ENCODE results near the gene SFRP5. TPM values are rescaled to one million over a fixed set of nuclear protein-coding genes. Genes with fewer than 3 reads are reported as not detected.

Gene SFRP5
- total and polyA plus RNA-seq, 2 of the 13 experiments (the other 11 are each of a cell fraction or from before 2014, with no cell fraction given): 0.32 to 1.7 TPM

DNA sequence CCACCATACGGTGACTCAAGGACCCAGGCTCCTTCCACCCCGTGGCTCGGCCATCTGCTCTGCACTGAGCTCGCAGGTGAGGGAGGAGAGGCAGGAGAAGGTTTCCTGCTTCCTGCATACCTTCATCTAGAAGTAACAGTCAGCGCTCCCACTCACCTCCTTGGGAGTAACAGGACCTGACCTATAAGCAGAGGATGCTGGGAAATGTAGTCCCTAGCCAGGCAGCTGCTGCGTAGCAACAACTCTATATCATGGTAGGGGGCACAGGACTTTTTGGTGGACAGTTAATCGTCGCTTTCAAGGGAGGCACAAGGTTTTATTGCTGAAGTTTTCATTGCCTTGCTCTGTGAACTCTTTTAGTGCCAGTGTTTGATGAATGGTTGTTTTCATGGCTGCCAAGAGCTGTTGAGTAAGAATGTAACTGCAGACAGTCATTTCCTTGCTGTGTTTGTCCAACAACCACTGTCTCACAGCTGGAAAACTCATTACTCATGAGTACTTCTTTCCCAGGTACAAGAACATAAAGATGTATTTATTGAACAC, 45.1 kb downstream of the SFRP5 start:
- Histone ChIP-seq H3K4me2 (ENCODE audit: low read depth, low read length) (peak overlapping the region; percentile 99), H3K9ac (ENCODE audit: insufficient read depth, low read depth, low read length) (peak overlapping the region; percentile 40; the same call in 1 of the 2 replicates), H2AFZ (ENCODE audit: low read length) (peak overlapping the region; percentile 100), H4K20me1 (ENCODE audit: insufficient read depth, low read length) (no peaks in the 10 kb centered on the region), H3K36me3 (replicated peaks in 1 of 2; ENCODE audit: control insufficient read depth in 1 of 2, insufficient read depth in 2 of 2, low read length in 2 of 2) (no peaks in the 10 kb centered on the region), H3K4me3 (replicated peaks in 1 of 3; ENCODE audit: insufficient read depth in 1 of 3, low read depth in 2 of 3, low read length in 3 of 3) (peak overlapping the region; percentile 46 to 63 (median 50); a peak in 5 of 6 replicates), H3K27me3 (ENCODE audit: control insufficient read depth in 1 of 2, insufficient read depth in 2 of 2, low read length in 2 of 2) (no peaks in the 10 kb centered on the region), H3K4me1 (ENCODE audit: insufficient read depth, low read length) (peaks cover 20% of the 10 kb centered on the region), H3K27ac (ENCODE audit: extremely low read length, insufficient read depth, low read length) (no peak overlapping the region), H3K79me2 (ENCODE audit: insufficient read depth, low read length) (no peaks in the 10 kb centered on the region), H3K9me3 (ENCODE audit: low read length) (no peaks in the 10 kb centered on the region)
- intact Hi-C loops (cut with micrococcal nuclease; ENCODE audit: unreplicated experiment) (no loop called here), in situ Hi-C loops (cut with HindIII; ENCODE audit: extremely low pct_ligation_motif_present, low pct_unique_long_range_greater_than_20kb) (no loop called here)
- CTCF ChIA-PET (ENCODE audit: low intra/inter-chr PET ratio, low total read pairs): no interaction called here
- peak; percentile 67 for FAIRE-seq
- peak; percentile 59 for DNase-seq (ENCODE audit: low spot score)
- ATAC-seq: peak; percentile 69
- WGBS (ENCODE audit: low lambda C conversion rate): 30% methylated on average over 8 of the region's 8 CpGs
- POLR2A ChIA-PET: interaction anchor here (0.7 to 1.4 kb wide), 3 partner anchors 8 to 19 kb away, joined by 3 to 12 read pairs (median 3); partner anchors contain the start of gene ZFYVE27
- no TSS peak for BruUV-seq (replicated peaks)
- TF ChIP-seq ZNF24 (IDR thresholded peaks at IDR 0.05) (no peak), HNF4A (CRISPR knock-in tag; IDR thresholded peaks at IDR 0.05) (0 out of 2 replicates have a peak, but pooled peaks have one; percentile 7), NR2C2 (CRISPR knock-in tag; IDR thresholded peaks at IDR 0.05; ENCODE audit: borderline replicate concordance) (peak; percentile 94), ZNF468 (CRISPR knock-in tag; IDR thresholded peaks at IDR 0.05) (no peak), XBP1 (CRISPR knock-in tag; IDR thresholded peaks at IDR 0.05) (no peak), LCORL (IDR thresholded peaks at IDR 0.05) (no peak), LCORL (CRISPR knock-in tag; IDR thresholded peaks at IDR 0.05) (no peak), GABPB1 (CRISPR knock-in tag; IDR thresholded peaks at IDR 0.05) (peak; percentile 48; the same call in 1 of the 2 replicates), ZNF547 (CRISPR knock-in tag; IDR thresholded peaks at IDR 0.05) (no peak), REL (CRISPR knock-in tag; conservative IDR thresholded peaks at IDR 0.05) (no peak), RAD51 (IDR thresholded peaks at IDR 0.05; ENCODE audit: borderline replicate concordance) (no peak), U2AF2 (IDR thresholded peaks at IDR 0.05; ENCODE audit: low read depth, low read length) (no peak), EHMT2 (IDR thresholded peaks at IDR 0.05; ENCODE audit: borderline replicate concordance, low read depth, low read length) (no peak), ZNF510 (CRISPR knock-in tag; IDR thresholded peaks at IDR 0.05; ENCODE audit: low read depth) (no peak), FOXK2 (IDR thresholded peaks at IDR 0.05) (no peak)
- TF ChIP-seq, protein P1, sequence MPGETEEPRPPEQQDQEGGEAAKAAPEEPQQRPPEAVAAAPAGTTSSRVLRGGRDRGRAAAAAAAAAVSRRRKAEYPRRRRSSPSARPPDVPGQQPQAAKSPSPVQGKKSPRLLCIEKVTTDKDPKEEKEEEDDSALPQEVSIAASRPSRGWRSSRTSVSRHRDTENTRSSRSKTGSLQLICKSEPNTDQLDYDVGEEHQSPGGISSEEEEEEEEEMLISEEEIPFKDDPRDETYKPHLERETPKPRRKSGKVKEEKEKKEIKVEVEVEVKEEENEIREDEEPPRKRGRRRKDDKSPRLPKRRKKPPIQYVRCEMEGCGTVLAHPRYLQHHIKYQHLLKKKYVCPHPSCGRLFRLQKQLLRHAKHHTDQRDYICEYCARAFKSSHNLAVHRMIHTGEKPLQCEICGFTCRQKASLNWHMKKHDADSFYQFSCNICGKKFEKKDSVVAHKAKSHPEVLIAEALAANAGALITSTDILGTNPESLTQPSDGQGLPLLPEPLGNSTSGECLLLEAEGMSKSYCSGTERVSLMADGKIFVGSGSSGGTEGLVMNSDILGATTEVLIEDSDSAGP (CRISPR knock-in tag; IDR thresholded peaks at IDR 0.05; ENCODE audit: borderline replicate concordance): no peak
- TF ChIP-seq, protein P2, sequence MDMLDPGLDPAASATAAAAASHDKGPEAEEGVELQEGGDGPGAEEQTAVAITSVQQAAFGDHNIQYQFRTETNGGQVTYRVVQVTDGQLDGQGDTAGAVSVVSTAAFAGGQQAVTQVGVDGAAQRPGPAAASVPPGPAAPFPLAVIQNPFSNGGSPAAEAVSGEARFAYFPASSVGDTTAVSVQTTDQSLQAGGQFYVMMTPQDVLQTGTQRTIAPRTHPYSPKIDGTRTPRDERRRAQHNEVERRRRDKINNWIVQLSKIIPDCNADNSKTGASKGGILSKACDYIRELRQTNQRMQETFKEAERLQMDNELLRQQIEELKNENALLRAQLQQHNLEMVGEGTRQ (IDR thresholded peaks at IDR 0.05; ENCODE audit: low read depth, low read length): no peak
- TF ChIP-seq, protein P2 (CRISPR knock-in tag; IDR thresholded peaks at IDR 0.05; ENCODE audit: borderline replicate concordance): no peak
- TF ChIP-seq, protein P3, sequence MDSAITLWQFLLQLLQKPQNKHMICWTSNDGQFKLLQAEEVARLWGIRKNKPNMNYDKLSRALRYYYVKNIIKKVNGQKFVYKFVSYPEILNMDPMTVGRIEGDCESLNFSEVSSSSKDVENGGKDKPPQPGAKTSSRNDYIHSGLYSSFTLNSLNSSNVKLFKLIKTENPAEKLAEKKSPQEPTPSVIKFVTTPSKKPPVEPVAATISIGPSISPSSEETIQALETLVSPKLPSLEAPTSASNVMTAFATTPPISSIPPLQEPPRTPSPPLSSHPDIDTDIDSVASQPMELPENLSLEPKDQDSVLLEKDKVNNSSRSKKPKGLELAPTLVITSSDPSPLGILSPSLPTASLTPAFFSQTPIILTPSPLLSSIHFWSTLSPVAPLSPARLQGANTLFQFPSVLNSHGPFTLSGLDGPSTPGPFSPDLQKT (CRISPR knock-in tag; IDR thresholded peaks at IDR 0.05; ENCODE audit: borderline replicate concordance): no peak
- TF ChIP-seq, protein P4, sequence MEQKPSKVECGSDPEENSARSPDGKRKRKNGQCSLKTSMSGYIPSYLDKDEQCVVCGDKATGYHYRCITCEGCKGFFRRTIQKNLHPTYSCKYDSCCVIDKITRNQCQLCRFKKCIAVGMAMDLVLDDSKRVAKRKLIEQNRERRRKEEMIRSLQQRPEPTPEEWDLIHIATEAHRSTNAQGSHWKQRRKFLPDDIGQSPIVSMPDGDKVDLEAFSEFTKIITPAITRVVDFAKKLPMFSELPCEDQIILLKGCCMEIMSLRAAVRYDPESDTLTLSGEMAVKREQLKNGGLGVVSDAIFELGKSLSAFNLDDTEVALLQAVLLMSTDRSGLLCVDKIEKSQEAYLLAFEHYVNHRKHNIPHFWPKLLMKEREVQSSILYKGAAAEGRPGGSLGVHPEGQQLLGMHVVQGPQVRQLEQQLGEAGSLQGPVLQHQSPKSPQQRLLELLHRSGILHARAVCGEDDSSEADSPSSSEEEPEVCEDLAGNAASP (CRISPR knock-in tag; IDR thresholded peaks at IDR 0.05; ENCODE audit: borderline replicate concordance): no peak
